AG04450 (cell line): ENCODE measurements around the gene LY9. TPM values are rescaled to one million over a fixed set of nuclear protein-coding genes. Genes with fewer than 3 reads are reported as not detected.
"Not testable (repeated sequence)": the region's sequence is repeated elsewhere in the genome, so short reads cannot be mapped to it uniquely, and the experiment has no call there.

Experiments used
- CTCF ChIA-PET: fragments of 300-600, 350-600 bp; formaldehyde crosslinking; extraction: SDS; loops from one replicate; lab custom pipeline; 2022; ENCODE audit warnings: antibody characterized with exemption, inconsistent platforms; lab: Charles Lee
- POLR2A ChIA-PET: fragments of 350-600 bp; formaldehyde crosslinking; extraction: SDS; loops from one replicate; lab custom pipeline; 2021; ENCODE audit warnings: antibody characterized with exemption, inconsistent platforms; lab: Yijun Ruan, JAX
- DNase-seq: peaks from one replicate; pipeline ENCODE4 v3.0.0-alpha.2; 2011; ENCODE audit warnings: low read depth, low spot score
- H3K27ac ChIP-seq: one replicate; pipeline ENCODE4 v1.5.1; 2012; ENCODE audit warnings: low read depth, low read length, control low read depth
- H3K27me3 ChIP-seq: one replicate; pipeline ENCODE4 v1.6.0; 2012; ENCODE audit warnings: low read length; ENCODE audit not compliant: control insufficient read depth, insufficient read depth
- H3K4me3 ChIP-seq: 2 replicates; pipeline ENCODE4 v1.5.1; 2011; ENCODE audit warnings: mild to moderate bottlenecking, low read depth, low read length, control low read depth
- H3K9me3 ChIP-seq: 2 replicates; pipeline ENCODE4 v1.5.1; 2012; ENCODE audit warnings: low read length; ENCODE audit not compliant: control insufficient read depth, insufficient read depth
- polyA plus RNA-seq: library from polyadenylated mRNA; depleted of rRNA; stranded (reverse); fragments of >200 nt; gene quantifications from 2 replicates; pipeline ENCODE4 v1.2.3, GENCODE V29; 2011
- TF ChIP-seq, protein P1 (sequence below): IDR thresholded peaks from 2 replicates; pipeline ENCODE4 v1.5.1; 2011; ENCODE audit warnings: low read depth, low read length, control low read depth, inconsistent platforms

The LY9 gene
- polyA plus RNA-seq, 1 experiment = not detected

DNA sequence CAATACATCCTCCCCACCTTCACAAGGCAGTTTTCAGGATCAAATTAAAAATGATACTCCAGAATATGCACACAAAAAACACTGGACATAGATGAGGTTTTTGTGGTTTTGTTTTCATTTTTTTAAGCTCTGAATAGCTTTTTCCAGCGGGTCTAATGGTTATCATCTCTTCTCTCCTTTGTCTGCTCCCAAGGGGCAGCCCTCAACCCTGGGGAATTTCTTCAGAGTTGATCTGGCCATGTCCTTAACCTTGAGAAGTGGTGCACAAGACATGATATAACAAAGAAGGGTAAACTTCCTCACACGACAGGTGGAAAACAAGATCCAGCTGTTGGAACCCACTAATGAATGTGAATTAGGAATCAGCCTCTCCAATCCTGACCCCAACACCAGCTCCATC is 68.2 kb downstream of the LY9 start:
- ChIA-PET CTCF (no interaction called here), POLR2A (no interaction called here)

DNA sequence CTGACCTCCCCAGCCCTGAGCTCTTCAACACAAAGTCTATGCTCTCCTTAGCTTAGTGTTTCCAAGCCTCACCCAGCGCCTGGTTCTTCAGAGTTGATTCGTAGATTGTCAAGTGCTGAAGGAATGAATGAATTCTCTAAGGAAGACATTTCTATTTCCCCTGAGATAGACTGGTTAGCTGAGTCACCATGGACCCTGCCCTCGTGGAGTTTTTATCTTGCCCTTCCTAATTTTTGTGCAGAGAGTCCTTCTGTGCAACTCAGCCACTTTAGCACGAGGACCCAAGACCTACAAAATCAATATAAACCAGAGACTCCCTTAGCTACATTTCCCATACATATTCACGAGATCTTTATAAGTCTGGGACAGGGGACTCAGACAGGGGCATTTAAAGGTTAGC is 69.4 kb downstream of the LY9 start:
- TF ChIP-seq, protein P1, sequence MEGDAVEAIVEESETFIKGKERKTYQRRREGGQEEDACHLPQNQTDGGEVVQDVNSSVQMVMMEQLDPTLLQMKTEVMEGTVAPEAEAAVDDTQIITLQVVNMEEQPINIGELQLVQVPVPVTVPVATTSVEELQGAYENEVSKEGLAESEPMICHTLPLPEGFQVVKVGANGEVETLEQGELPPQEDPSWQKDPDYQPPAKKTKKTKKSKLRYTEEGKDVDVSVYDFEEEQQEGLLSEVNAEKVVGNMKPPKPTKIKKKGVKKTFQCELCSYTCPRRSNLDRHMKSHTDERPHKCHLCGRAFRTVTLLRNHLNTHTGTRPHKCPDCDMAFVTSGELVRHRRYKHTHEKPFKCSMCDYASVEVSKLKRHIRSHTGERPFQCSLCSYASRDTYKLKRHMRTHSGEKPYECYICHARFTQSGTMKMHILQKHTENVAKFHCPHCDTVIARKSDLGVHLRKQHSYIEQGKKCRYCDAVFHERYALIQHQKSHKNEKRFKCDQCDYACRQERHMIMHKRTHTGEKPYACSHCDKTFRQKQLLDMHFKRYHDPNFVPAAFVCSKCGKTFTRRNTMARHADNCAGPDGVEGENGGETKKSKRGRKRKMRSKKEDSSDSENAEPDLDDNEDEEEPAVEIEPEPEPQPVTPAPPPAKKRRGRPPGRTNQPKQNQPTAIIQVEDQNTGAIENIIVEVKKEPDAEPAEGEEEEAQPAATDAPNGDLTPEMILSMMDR = no peak
- no peak for DNase-seq
- Histone ChIP-seq H3K4me3 (no peak overlapping the region), H3K27ac (no peak overlapping the region), H3K9me3 (no peaks in the 10 kb centered on the region), H3K27me3 (no peaks in the 10 kb centered on the region)
- ChIA-PET CTCF (no interaction called here), POLR2A (no interaction called here)

More for the DNA sequence above, 68.2 kb downstream of the LY9 start:
- no peaks in the 10 kb centered on the region for H3K9me3 ChIP-seq
- no peak overlapping the region for H3K27ac ChIP-seq
- TF ChIP-seq, protein P1 = no peak
- no peak overlapping the region for H3K4me3 ChIP-seq
- DNase-seq = no peak
- no peaks in the 10 kb centered on the region for H3K27me3 ChIP-seq

DNA sequence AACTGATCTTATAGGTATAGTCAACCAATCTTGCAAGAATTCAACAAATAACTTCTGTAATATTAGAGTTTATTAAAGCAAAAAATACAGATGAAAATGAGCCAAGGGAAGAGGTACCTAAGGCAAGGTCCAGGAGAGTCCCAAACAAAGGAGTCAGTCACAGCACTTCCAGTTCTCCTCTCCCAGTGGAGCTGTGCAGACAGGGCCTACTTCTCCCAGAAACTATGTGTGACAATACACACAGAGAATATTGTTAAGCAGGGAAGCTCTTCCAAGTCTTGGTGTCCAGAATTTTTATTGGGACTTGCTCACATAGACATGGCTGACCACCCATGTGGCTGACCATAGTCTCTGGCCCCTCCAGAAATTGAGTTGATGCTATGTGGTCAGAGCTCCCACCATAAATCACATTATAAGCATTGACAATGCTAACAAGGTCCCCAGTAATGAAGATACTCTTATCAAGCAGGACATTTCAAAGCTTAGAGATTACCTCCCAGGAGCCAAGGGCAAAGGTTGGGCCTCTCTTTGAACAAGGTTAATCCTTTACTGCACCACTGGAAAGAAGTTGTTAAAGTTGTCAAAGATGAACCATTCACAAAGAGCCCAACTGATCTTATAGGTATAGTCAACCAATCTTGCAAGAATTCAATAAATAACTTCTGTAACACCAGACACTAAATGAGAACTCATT is 70.2 kb downstream of the LY9 start:
- POLR2A ChIA-PET = no interaction called here
- TF ChIP-seq, protein P1 = no peak
- CTCF ChIA-PET = no interaction called here
- DNase-seq = no peak
- no peak overlapping the region for H3K4me3 ChIP-seq
- H3K27ac ChIP-seq = no peak overlapping the region
- no peaks in the 10 kb centered on the region for H3K9me3 ChIP-seq
- no peaks in the 10 kb centered on the region for H3K27me3 ChIP-seq

DNA sequence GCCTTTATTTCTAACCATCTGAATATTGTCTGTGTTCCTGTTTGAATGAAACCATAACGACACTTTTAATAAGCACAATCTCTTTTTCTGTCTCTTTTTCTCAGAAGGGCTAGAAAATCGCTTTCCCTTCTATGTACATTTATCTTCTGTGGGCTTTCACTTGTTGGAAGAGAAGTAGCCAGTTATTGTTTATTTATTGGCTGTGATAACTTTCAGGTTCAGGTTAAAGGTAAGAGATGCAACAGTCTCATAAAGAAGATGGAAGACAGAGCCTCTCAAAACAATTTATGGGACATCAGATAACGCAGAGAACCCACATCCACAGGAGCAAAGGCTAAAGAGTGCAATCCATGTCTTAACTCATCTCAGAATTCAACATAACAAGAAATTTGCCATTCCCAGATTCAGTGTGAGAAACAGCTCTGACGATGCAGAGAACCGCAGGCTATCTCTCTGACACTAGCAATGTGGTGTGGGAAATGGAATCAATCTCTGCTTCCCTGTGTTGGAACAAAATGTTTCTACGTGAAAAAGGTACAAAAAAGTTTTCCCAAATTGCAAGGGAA is 70.8 kb downstream of the LY9 start:
- Histone ChIP-seq H3K4me3 (no peak overlapping the region), H3K27me3 (no peaks in the 10 kb centered on the region), H3K27ac (no peak overlapping the region), H3K9me3 (no peaks in the 10 kb centered on the region)
- no peak for DNase-seq
- CTCF ChIA-PET = no interaction called here
- POLR2A ChIA-PET = no interaction called here
- TF ChIP-seq, protein P1 = no peak

DNA sequence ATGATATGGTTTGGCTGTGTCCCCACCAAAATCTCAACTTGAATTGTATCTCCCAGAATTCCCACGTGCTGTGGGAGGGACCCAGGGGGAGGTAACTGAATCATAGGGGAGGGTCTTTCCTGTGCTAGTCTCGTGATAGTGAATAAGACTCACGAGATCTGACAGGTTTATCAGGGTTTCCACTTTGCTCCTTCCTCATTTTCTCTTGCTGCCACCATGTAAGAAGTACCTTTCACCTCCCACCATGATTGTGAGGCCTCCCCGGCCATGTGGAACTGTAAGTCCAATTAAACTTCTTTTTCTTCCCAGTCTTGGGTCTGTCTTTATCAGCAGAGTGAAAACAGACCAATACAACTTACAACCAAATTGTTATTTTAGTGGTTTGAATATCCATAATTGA is 71.7 kb downstream of the LY9 start:
- DNase-seq, POLR2A ChIA-PET, H3K27me3 ChIP-seq, H3K27ac ChIP-seq, H3K4me3 ChIP-seq, CTCF ChIA-PET, H3K9me3 ChIP-seq: not testable (repeated sequence)
